CD14-positive monocyte (primary cell): ENCODE measurements around the gene KDR. TPM values are rescaled to one million over a fixed set of nuclear protein-coding genes. Genes with fewer than 3 reads are reported as not detected.

Experiments used
- DNase-seq, 3 donors: peaks; one replicate each; pipeline ENCODE4 v3.0.0-alpha.2; 2011 to 2022
- H2AFZ ChIP-seq: 2 replicates; pipeline ENCODE4 v1.6.0; 2012; ENCODE audit warnings: mild to moderate bottlenecking, low read depth, low read length, inconsistent platforms; ENCODE audit not compliant: insufficient read depth, poor library complexity, severe bottlenecking
- H3K27ac ChIP-seq, 2 donors: 1 replicate in 1 of 2; 2 replicates in 1 of 2; pipeline ENCODE4 v1.5.1; 2012 to 2013; ENCODE audit warnings: low read length in 2 of 2, control low read depth in 1 of 2, inconsistent platforms in 1 of 2, low read depth in 1 of 2, mild to moderate bottlenecking in 1 of 2
- H3K27me3 ChIP-seq, 2 donors: one replicate each; pipeline versions ENCODE4 v1.6.0 to v1.6.1; 2011 to 2013; ENCODE audit warnings: low read length in 2 of 2; ENCODE audit not compliant: control insufficient read depth in 2 of 2, insufficient read depth in 2 of 2
- H3K36me3 ChIP-seq, 2 donors: replicated peaks in 1 of 2; 1 replicate in 1 of 2; 2 replicates in 1 of 2; pipeline versions ENCODE4 v1.5.1 to v1.6.1; 2012 to 2013; ENCODE audit warnings: low read length in 2 of 2, control low read depth in 1 of 2, inconsistent platforms in 1 of 2, mild to moderate bottlenecking in 1 of 2; ENCODE audit not compliant: insufficient read depth in 2 of 2, control insufficient read depth in 1 of 2
- H3K4me1 ChIP-seq, 2 donors: 1 replicate in 1 of 2; 2 replicates in 1 of 2; pipeline versions ENCODE4 v1.5.1 to v1.6.1; 2012 to 2013; ENCODE audit warnings: low read length in 2 of 2, control low read depth in 1 of 2, inconsistent platforms in 1 of 2, mild to moderate bottlenecking in 1 of 2, moderate library complexity in 1 of 2; ENCODE audit not compliant: insufficient read depth in 2 of 2, control insufficient read depth in 1 of 2
- H3K4me2 ChIP-seq: replicated peaks from 2 replicates; pipeline ENCODE3; 2012; ENCODE audit warnings: low read length, moderate library complexity, mild to moderate bottlenecking; ENCODE audit not compliant: poor library complexity, severe bottlenecking; ENCODE audit errors: extremely low read depth
- H3K4me3 ChIP-seq, 3 experiments: fragments of 200-600 bp in 1 of 3; sonication (generic) in 1 of 3; replicated peaks in 1 of 3; 1 replicate in 2 of 3; 2 replicates in 1 of 3; pipeline ENCODE4 v1.5.1; 2011 to 2013; ENCODE audit warnings: low read length in 3 of 3, mild to moderate bottlenecking in 3 of 3, control low read depth in 2 of 3, low read depth in 2 of 3, inconsistent platforms in 1 of 3, moderate library complexity in 1 of 3
- H3K79me2 ChIP-seq: 2 replicates; pipeline ENCODE4 v1.6.0; 2012; ENCODE audit warnings: mild to moderate bottlenecking, control low read depth, inconsistent platforms, low read length, moderate library complexity; ENCODE audit not compliant: insufficient read depth
- H3K9ac ChIP-seq: 2 replicates; pipeline ENCODE4 v1.6.0; 2017; ENCODE audit warnings: low read length, mild to moderate bottlenecking; ENCODE audit not compliant: insufficient read depth, poor library complexity, severe bottlenecking
- H3K9me3 ChIP-seq, 2 donors: replicated peaks in 1 of 2; 1 replicate in 1 of 2; 2 replicates in 1 of 2; pipeline versions ENCODE4 v1.5.1 to v1.6.1; 2012 to 2013; ENCODE audit warnings: low read length in 2 of 2, control low read depth in 1 of 2; ENCODE audit not compliant: control insufficient read depth in 1 of 2, insufficient read depth in 1 of 2
- H4K20me1 ChIP-seq: 2 replicates; pipeline ENCODE4 v1.6.0; 2012; ENCODE audit warnings: mild to moderate bottlenecking, low read length, control low read depth, moderate library complexity; ENCODE audit not compliant: insufficient read depth
- H3K27ac Mint-ChIP-seq, 7 donors: one replicate each; pipeline ENCODE4 v1.8.0; 2020; ENCODE audit warnings: mild to moderate bottlenecking in 7 of 7, mixed read lengths in 7 of 7, moderate library complexity in 6 of 7, inconsistent platforms in 2 of 7
- H3K27me3 Mint-ChIP-seq, 3 donors: one replicate each; pipeline ENCODE4 v1.8.0; 2021 to 2022; ENCODE audit warnings: low read depth in 3 of 3, mild to moderate bottlenecking in 3 of 3, mixed read lengths in 3 of 3, moderate library complexity in 3 of 3, inconsistent platforms in 1 of 3
- H3K36me3 Mint-ChIP-seq, 2 donors: one replicate each; pipeline ENCODE4 v1.8.0; 2020; ENCODE audit warnings: mixed read lengths in 2 of 2, inconsistent platforms in 1 of 2, mild to moderate bottlenecking in 1 of 2
- H3K4me1 Mint-ChIP-seq: one replicate; pipeline ENCODE4 v1.8.0; 2020; ENCODE audit warnings: mild to moderate bottlenecking, mixed read lengths
- H3K4me3 Mint-ChIP-seq, 2 donors: one replicate each; pipeline ENCODE4 v1.8.0; 2020; ENCODE audit warnings: mild to moderate bottlenecking in 2 of 2, mixed read lengths in 2 of 2, moderate library complexity in 1 of 2
- H3K9me3 Mint-ChIP-seq, 7 donors: one replicate each; pipeline ENCODE4 v1.8.0; 2020 to 2022; ENCODE audit warnings: mixed read lengths in 7 of 7, mild to moderate bottlenecking in 6 of 7, moderate library complexity in 6 of 7, inconsistent platforms in 2 of 7
- WGBS: methylation state at CpG from one replicate; pipeline ENCODE4 v1.1.5; 2013; ENCODE audit warnings: missing lambda C conversion rate; ENCODE audit not compliant: insufficient coverage; 5-methylcytosine and 5-hydroxymethylcytosine counted together
- intact Hi-C, 2 donors: fragments of 100-400 bp; cut with micrococcal nuclease; formaldehyde crosslinking; loops; one replicate each; pipeline versions ENCODE4 v1.15.0 to v1.15.1; 2023
- polyA plus RNA-seq, 3 donors: library from polyadenylated mRNA; depleted of rRNA in 1 of 3; unstranded in 2 of 3; stranded (reverse) in 1 of 3; fragments of 300-500 nt in 2 of 3; fragments of >200 nt in 1 of 3; fragmentation: Illumina TruSeq in 2 of 3; gene quantifications; 1 replicate in 2 of 3; 2 replicates in 1 of 3; pipeline ENCODE4 v1.2.3, GENCODE V29; 2012 to 2021
- TF ChIP-seq, protein P1 (sequence below): fragments of 200-600 bp; IDR thresholded peaks from one replicate; pipeline ENCODE4 v1.8.0; 2022; ENCODE audit warnings: antibody characterized with exemption, mild to moderate bottlenecking

KDR gene
- polyA plus RNA-seq, 3 donors: not detected

DNA sequence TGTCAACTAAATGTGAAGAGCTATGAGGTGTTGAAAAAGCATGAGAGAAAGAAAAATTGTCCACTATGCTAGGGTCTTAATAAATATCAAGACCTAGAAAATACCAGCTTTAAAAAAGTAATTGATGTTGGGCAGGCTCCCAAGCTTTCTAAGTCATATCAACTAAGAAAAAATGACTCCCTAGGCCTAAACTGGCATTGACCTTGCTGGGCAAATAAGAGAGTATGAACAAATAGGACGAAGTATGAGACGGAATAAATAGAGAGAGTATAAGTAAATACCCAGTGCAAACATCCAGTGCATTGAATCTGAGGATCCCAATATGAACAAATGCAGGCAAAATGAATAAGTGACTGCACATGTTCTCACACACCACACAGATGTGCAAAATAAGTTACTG, 3.2 kb downstream of the KDR start:
- no peak overlapping the region for H3K4me3 ChIP-seq
- H3K27me3 Mint-ChIP-seq: peaks cover 37 to 45% (median 43%) of the 10 kb centered on the region in 3 donors
- no peak for DNase-seq
- peaks cover 0 to 23% of the 10 kb centered on the region in 2 donors for H3K9me3 ChIP-seq
- peaks cover 34 to 43% of the 10 kb centered on the region in 2 donors for H3K27me3 ChIP-seq
- intact Hi-C loops: no loop called here
- no peak overlapping the region for H3K27ac ChIP-seq
- H3K9me3 Mint-ChIP-seq: peaks cover 0 to 17% (median 4%) of the 10 kb centered on the region in 7 donors
- no peaks in the 10 kb centered on the region for H3K36me3 Mint-ChIP-seq
- H3K4me1 ChIP-seq: peaks cover 6 to 9% of the 10 kb centered on the region in 2 donors
- no CpG with 5 or more reads among the region's 2 CpGs for WGBS
- H3K79me2 ChIP-seq: no peaks in the 10 kb centered on the region
- no peaks in the 10 kb centered on the region for H3K36me3 ChIP-seq
- TF ChIP-seq, protein P1, sequence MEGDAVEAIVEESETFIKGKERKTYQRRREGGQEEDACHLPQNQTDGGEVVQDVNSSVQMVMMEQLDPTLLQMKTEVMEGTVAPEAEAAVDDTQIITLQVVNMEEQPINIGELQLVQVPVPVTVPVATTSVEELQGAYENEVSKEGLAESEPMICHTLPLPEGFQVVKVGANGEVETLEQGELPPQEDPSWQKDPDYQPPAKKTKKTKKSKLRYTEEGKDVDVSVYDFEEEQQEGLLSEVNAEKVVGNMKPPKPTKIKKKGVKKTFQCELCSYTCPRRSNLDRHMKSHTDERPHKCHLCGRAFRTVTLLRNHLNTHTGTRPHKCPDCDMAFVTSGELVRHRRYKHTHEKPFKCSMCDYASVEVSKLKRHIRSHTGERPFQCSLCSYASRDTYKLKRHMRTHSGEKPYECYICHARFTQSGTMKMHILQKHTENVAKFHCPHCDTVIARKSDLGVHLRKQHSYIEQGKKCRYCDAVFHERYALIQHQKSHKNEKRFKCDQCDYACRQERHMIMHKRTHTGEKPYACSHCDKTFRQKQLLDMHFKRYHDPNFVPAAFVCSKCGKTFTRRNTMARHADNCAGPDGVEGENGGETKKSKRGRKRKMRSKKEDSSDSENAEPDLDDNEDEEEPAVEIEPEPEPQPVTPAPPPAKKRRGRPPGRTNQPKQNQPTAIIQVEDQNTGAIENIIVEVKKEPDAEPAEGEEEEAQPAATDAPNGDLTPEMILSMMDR: no peak
- H2AFZ ChIP-seq: no peak overlapping the region
- H3K4me1 Mint-ChIP-seq: peaks cover 13% of the 10 kb centered on the region
- no peak overlapping the region for H3K9ac ChIP-seq
- H3K4me3 Mint-ChIP-seq: no peak overlapping the region
- no peaks in the 10 kb centered on the region for H4K20me1 ChIP-seq
- H3K4me2 ChIP-seq: no peak overlapping the region
- H3K27ac Mint-ChIP-seq: no peak overlapping the region

DNA sequence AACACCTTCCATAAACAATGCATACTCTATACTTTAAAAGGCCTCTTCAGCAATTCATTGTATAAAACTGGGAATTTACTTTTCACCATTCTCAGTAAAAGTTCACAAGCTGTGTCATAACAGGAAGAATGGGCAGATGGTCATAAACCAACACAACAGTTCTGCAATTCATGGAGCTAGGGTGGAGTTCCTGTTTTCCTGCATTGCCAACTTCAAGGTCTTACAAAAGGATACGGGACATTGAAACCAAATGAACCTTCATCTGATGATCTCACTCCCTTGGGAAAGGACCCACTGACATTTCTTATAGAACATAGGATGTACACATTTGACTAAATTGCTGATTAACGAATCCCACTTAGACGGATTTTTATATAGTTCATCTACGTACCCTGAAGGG, 4.1 kb downstream of the KDR start:
- Histone ChIP-seq H3K4me1 (peaks cover 6 to 9% of the 10 kb centered on the region in 2 donors), H3K79me2 (no peaks in the 10 kb centered on the region), H2AFZ (no peak overlapping the region), H3K27me3 (peaks cover 28 to 35% of the 10 kb centered on the region in 2 donors), H3K36me3 (no peaks in the 10 kb centered on the region), H3K9me3 (peaks cover 0 to 20% of the 10 kb centered on the region in 2 donors), H3K4me3 (no peak overlapping the region), H3K27ac (no peak overlapping the region), H3K9ac (no peak overlapping the region), H4K20me1 (no peaks in the 10 kb centered on the region), H3K4me2 (no peak overlapping the region)
- peaks cover 29 to 37% (median 34%) of the 10 kb centered on the region in 3 donors for H3K27me3 Mint-ChIP-seq
- TF ChIP-seq, protein P1: no peak
- no peaks in the 10 kb centered on the region for H3K36me3 Mint-ChIP-seq
- no peak for DNase-seq
- H3K4me1 Mint-ChIP-seq: peaks cover 13% of the 10 kb centered on the region
- H3K27ac Mint-ChIP-seq: no peak overlapping the region
- WGBS: no CpG with 5 or more reads among the region's 4 CpGs
- peaks cover 0 to 17% (median 4%) of the 10 kb centered on the region in 7 donors for H3K9me3 Mint-ChIP-seq
- no peak overlapping the region for H3K4me3 Mint-ChIP-seq
- intact Hi-C loops: no loop called here
